CD4-positive, alpha-beta T cell (primary cell): ENCODE data around the gene GNB3. TPM values are rescaled to one million over a fixed set of nuclear protein-coding genes. Genes with fewer than 3 reads are reported as not detected.

Experiments
- ATAC-seq: fragments of 200-7000 bp; cut with Tn5 transposase; one replicate; pipeline ENCODE4 v1.10.0; 2022; ENCODE audit warnings: mild to moderate bottlenecking; ENCODE audit not compliant: poor library complexity
- CTCF ChIA-PET: fragments of 350-600 bp; sonication (Branson Sonifier 250); formaldehyde crosslinking; loops from one replicate; lab custom pipeline; 2021; ENCODE audit warnings: antibody characterized with exemption, inconsistent platforms; lab: Charles Lee
- POLR2A ChIA-PET: fragments of 350-600 bp; sonication (Branson Sonifier 250); formaldehyde crosslinking; loops from one replicate; lab custom pipeline; 2021; ENCODE audit warnings: antibody characterized with exemption, inconsistent platforms; lab: Charles Lee
- DNase-seq, 14 experiments: peaks; one replicate each; pipeline ENCODE4 v3.0.0-alpha.2; 2013 to 2020; ENCODE audit warnings: mixed read lengths in 2 of 14
- H3K27ac ChIP-seq, 2 donors: one replicate each; pipeline versions ENCODE4 v1.5.1 to v1.7.0; 2013; ENCODE audit warnings: low read length in 2 of 2, low read depth in 1 of 2, mild to moderate bottlenecking in 1 of 2
- H3K27me3 ChIP-seq, 2 experiments: 1 replicate in 1 of 2; 2 replicates in 1 of 2; pipeline versions ENCODE4 v1.6.1 to v1.7.0; 2013; ENCODE audit warnings: low read length in 2 of 2, control low read depth in 1 of 2, mild to moderate bottlenecking in 1 of 2, moderate library complexity in 1 of 2; ENCODE audit not compliant: insufficient read depth in 2 of 2, control insufficient read depth in 1 of 2
- H3K36me3 ChIP-seq: one replicate; pipeline ENCODE4 v1.6.1; 2013; ENCODE audit warnings: low read length, control low read depth; ENCODE audit not compliant: insufficient read depth
- H3K4me1 ChIP-seq: one replicate; pipeline ENCODE4 v1.6.1; 2013; ENCODE audit warnings: low read length, control low read depth; ENCODE audit not compliant: insufficient read depth
- H3K4me3 ChIP-seq: one replicate; pipeline ENCODE4 v1.5.1; 2013; ENCODE audit warnings: mild to moderate bottlenecking, low read length, moderate library complexity
- H3K9me3 ChIP-seq, 2 experiments: 1 replicate in 1 of 2; 2 replicates in 1 of 2; pipeline versions ENCODE4 v1.6.1 to v1.7.0; 2013; ENCODE audit warnings: low read length in 2 of 2, mild to moderate bottlenecking in 2 of 2, control low read depth in 1 of 2, moderate library complexity in 1 of 2; ENCODE audit not compliant: control insufficient read depth in 1 of 2, insufficient read depth in 1 of 2
- H3K27ac Mint-ChIP-seq: one replicate; pipeline ENCODE4 v1.8.0; 2020; ENCODE audit warnings: mixed read lengths
- H3K27me3 Mint-ChIP-seq: one replicate; pipeline ENCODE4 v1.8.0; 2021; ENCODE audit warnings: mixed read lengths
- H3K36me3 Mint-ChIP-seq: one replicate; pipeline ENCODE4 v1.8.0; 2021; ENCODE audit warnings: low read depth, mixed read lengths
- H3K4me1 Mint-ChIP-seq: one replicate; pipeline ENCODE4 v1.8.0; 2021; ENCODE audit warnings: low read depth, mixed read lengths
- H3K4me3 Mint-ChIP-seq: one replicate; pipeline ENCODE4 v1.8.0; 2020; ENCODE audit warnings: mild to moderate bottlenecking, mixed read lengths
- H3K9me3 Mint-ChIP-seq: one replicate; pipeline ENCODE4 v1.8.0; 2020; ENCODE audit warnings: mixed read lengths
- CTCF ChIP-seq: fragments of 200-600 bp; IDR thresholded peaks from one replicate; pipeline ENCODE4 v1.8.0; 2022; ENCODE audit warnings: antibody characterized with exemption, mild to moderate bottlenecking
- intact Hi-C, 2 experiments: fragments of 100-400 bp; cut with DNase I in 1 of 2; cut with micrococcal nuclease in 1 of 2; formaldehyde crosslinking; loops; one replicate each; pipeline versions ENCODE4 v1.15.1 to v1.9.0; 2023 to 2025; cut with DNase I, micrococcal nuclease
- total RNA-seq, 174 experiments: library from RNA in 2 of 174; stranded (reverse) in 2 of 174; gene quantifications; one replicate each; pipeline ENCODE4 v1.2.3 and lab custom pipeline; 2021 to 2026

The GNB3 gene
- total RNA-seq, 2 experiments from 2014 or later = 0.75 to 0.85 TPM

GRCh38 chr12:6819106-6820030 is 21.4 kb upstream of the GNB3 start:
- H3K4me1 Mint-ChIP-seq = peaks cover 10% of the 10 kb centered on the region
- no peak for TF ChIP-seq CTCF
- H3K9me3 ChIP-seq = no peaks in the 10 kb centered on the region
- H3K4me1 ChIP-seq = peaks cover 19% of the 10 kb centered on the region
- peaks cover 54% of the 10 kb centered on the region for H3K36me3 ChIP-seq
- H3K4me3 Mint-ChIP-seq = no peak overlapping the region
- H3K9me3 Mint-ChIP-seq = no peaks in the 10 kb centered on the region
- no peak for ATAC-seq
- intact Hi-C loops = no loop called here
- H3K27ac ChIP-seq = no peak overlapping the region
- CTCF ChIA-PET = no interaction called here
- POLR2A ChIA-PET = interaction anchor here (1.2 to 2.4 kb wide), 2 partner anchors 32 to 37 kb away, joined by 3 to 16 read pairs; partner anchors contain the start of genes CDCA3 and USP5
- H3K36me3 Mint-ChIP-seq = peaks cover 65% of the 10 kb centered on the region
- no peak overlapping the region for H3K27ac Mint-ChIP-seq
- no peak overlapping the region for H3K4me3 ChIP-seq
- peaks cover 14% of the 10 kb centered on the region for H3K27me3 Mint-ChIP-seq
- peak in 1 of 14 experiments; percentile 1 for DNase-seq
- peaks cover 0 to 5% of the 10 kb centered on the region in 2 experiments for H3K27me3 ChIP-seq

- CTCF ChIA-PET = no interaction called here
- H3K27ac Mint-ChIP-seq = peak overlapping the region; percentile 69
These were observed 20.6 kb upstream of the GNB3 start for GRCh38 chr12:6820166-6820565.

More at GRCh38 chr12:6820166-6820565, 20.6 kb upstream of the GNB3 start:
- Mint-ChIP-seq H3K9me3 (no peaks in the 10 kb centered on the region), H3K36me3 (peaks cover 57% of the 10 kb centered on the region), H3K4me1 (peaks cover 10% of the 10 kb centered on the region), H3K4me3 (no peak overlapping the region), H3K27me3 (peaks cover 20% of the 10 kb centered on the region)
- no peak overlapping the region for H3K27ac ChIP-seq
- ATAC-seq = no peak
- no peaks in the 10 kb centered on the region for H3K9me3 ChIP-seq
- intact Hi-C loops = no loop called here
- no peak overlapping the region for H3K4me3 ChIP-seq
- POLR2A ChIA-PET = interaction anchor here (0.9 to 2.4 kb wide), 5 partner anchors 9 to 96 kb away, joined by 3 to 16 read pairs (median 6); partner anchors contain the start of genes CDCA3, COPS7A, P3H3 and USP5
- TF ChIP-seq CTCF = no peak
- H3K36me3 ChIP-seq = peaks cover 46% of the 10 kb centered on the region
- H3K4me1 ChIP-seq = peaks cover 21% of the 10 kb centered on the region
- peaks cover 0 to 5% of the 10 kb centered on the region in 2 experiments for H3K27me3 ChIP-seq
- peak in 1 of 14 experiments; percentile 1 for DNase-seq
